ENCODE results near the gene ABHD12.

The ABHD12 gene

DNA sequence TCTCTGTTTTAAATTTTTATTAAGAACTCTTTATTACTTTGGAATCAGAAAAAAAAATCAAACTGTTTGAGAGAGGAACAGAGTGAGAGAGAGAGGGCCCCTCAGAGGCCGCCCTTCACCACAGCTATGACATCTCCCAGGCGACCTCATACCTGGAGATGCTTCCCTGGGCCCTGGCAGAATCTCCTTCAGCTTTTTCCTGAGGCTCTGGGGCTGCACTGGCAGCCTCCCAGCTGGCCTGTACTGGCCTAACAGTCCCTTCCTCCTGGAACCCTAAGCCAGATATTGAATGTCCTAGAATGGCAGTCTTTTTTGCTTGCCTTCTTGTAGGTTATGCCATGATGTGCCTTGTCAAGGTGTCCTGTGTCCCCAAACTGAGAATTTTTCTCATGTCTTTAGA lies 13.7 kb downstream of the ABHD12 start:
- no peaks in the 10 kb centered on the region for H3F3A ChIP-seq (ENCODE audit: insufficient read depth, low read length)
- no peaks in the 10 kb centered on the region for H3K9me2 ChIP-seq (ENCODE audit: low read depth, low read length)
- peaks cover 4% of the 10 kb centered on the region for H3K36me3 ChIP-seq (ENCODE audit: insufficient read depth, low read length)
- H3K27ac ChIP-seq (ENCODE audit: low read depth, low read length, poor library complexity, severe bottlenecking): no peak overlapping the region
- no peak overlapping the region for H3K4me3 ChIP-seq (ENCODE audit: low read depth, low read length, poor library complexity, severe bottlenecking)
- TF ChIP-seq, protein P1, sequence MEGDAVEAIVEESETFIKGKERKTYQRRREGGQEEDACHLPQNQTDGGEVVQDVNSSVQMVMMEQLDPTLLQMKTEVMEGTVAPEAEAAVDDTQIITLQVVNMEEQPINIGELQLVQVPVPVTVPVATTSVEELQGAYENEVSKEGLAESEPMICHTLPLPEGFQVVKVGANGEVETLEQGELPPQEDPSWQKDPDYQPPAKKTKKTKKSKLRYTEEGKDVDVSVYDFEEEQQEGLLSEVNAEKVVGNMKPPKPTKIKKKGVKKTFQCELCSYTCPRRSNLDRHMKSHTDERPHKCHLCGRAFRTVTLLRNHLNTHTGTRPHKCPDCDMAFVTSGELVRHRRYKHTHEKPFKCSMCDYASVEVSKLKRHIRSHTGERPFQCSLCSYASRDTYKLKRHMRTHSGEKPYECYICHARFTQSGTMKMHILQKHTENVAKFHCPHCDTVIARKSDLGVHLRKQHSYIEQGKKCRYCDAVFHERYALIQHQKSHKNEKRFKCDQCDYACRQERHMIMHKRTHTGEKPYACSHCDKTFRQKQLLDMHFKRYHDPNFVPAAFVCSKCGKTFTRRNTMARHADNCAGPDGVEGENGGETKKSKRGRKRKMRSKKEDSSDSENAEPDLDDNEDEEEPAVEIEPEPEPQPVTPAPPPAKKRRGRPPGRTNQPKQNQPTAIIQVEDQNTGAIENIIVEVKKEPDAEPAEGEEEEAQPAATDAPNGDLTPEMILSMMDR (IDR thresholded peaks at IDR 0.05; ENCODE audit: low read length): no peak
- TF ChIP-seq EZH2 (IDR thresholded peaks at IDR 0.05; ENCODE audit: borderline replicate concordance, low read length): no peak
- no peak overlapping the region for H3K9ac ChIP-seq (ENCODE audit: low read length)
- no peaks in the 10 kb centered on the region for H3K9me3 ChIP-seq (ENCODE audit: low read length)
- H3K27me3 ChIP-seq (ENCODE audit: insufficient read depth, low read length): no peaks in the 10 kb centered on the region
- H4K20me1 ChIP-seq (ENCODE audit: insufficient read depth, low read length): no peaks in the 10 kb centered on the region
- peaks cover 27% of the 10 kb centered on the region for H3K79me2 ChIP-seq (ENCODE audit: insufficient read depth, low read length)
- H3K4me2 ChIP-seq (ENCODE audit: low read length): no peak overlapping the region
- no peak overlapping the region for H2AFZ ChIP-seq (ENCODE audit: low read length)
- H3K4me1 ChIP-seq (ENCODE audit: insufficient read depth, low read length, severe bottlenecking): peaks cover 15% of the 10 kb centered on the region

DNA sequence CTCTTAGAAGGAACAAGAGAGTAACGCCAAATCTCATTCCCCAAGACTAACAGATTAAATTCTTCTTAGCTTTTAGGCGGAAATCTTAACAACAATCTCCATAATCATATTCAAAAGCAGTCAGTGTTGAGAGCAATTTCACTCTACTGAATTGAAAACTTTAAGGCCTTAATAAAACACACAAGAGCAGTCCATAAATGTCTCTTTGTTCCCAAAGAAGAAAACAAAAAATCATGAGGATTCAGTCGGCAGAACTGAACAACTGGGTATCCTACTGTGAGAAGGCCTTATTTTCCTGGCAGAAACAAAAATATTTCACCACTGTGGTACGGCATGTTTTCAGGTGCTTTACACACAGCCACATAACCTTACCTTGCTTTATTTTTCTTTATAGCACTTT lies 14.4 kb downstream of the ABHD12 start:
- no peaks in the 10 kb centered on the region for H4K20me1 ChIP-seq (ENCODE audit: insufficient read depth, low read length)
- H3K36me3 ChIP-seq (ENCODE audit: insufficient read depth, low read length): peaks cover 4% of the 10 kb centered on the region
- H3K9me2 ChIP-seq (ENCODE audit: low read depth, low read length): no peaks in the 10 kb centered on the region
- no peak overlapping the region for H3K9ac ChIP-seq (ENCODE audit: low read length)
- TF ChIP-seq, protein P1 (IDR thresholded peaks at IDR 0.05; ENCODE audit: low read length): no peak
- no peak for TF ChIP-seq EZH2 (IDR thresholded peaks at IDR 0.05; ENCODE audit: borderline replicate concordance, low read length)
- no peaks in the 10 kb centered on the region for H3K27me3 ChIP-seq (ENCODE audit: insufficient read depth, low read length)
- H3K27ac ChIP-seq (ENCODE audit: low read depth, low read length, poor library complexity, severe bottlenecking): no peak overlapping the region
- peaks cover 23% of the 10 kb centered on the region for H3K79me2 ChIP-seq (ENCODE audit: insufficient read depth, low read length)
- H3K9me3 ChIP-seq (ENCODE audit: low read length): no peaks in the 10 kb centered on the region
- H3K4me3 ChIP-seq (ENCODE audit: low read depth, low read length, poor library complexity, severe bottlenecking): no peak overlapping the region
- H3K4me2 ChIP-seq (ENCODE audit: low read length): no peak overlapping the region
- H3K4me1 ChIP-seq (ENCODE audit: insufficient read depth, low read length, severe bottlenecking): peaks cover 14% of the 10 kb centered on the region
- no peaks in the 10 kb centered on the region for H3F3A ChIP-seq (ENCODE audit: insufficient read depth, low read length)
- no peak overlapping the region for H2AFZ ChIP-seq (ENCODE audit: low read length)

DNA sequence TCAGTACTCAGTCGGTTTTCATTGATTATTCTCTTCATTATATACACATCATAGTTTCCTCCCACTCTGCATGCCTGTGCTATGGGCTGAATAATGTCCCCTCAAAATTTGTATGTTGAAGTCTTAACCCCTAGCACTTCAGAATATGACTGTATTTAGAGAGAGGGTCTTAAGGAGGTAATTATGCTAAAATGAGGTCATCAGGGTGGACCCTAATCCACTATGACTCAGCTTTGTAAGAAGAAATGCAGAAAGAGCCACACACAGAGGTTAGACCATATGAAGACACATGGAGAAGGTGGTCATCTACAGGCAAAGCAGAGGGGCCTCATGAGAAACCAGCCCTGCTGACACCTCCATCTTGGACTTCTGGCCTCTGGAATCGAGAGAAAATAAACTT lies 15.8 kb downstream of the ABHD12 start:
- Histone ChIP-seq H4K20me1 (ENCODE audit: insufficient read depth, low read length) (no peaks in the 10 kb centered on the region), H3K27me3 (ENCODE audit: insufficient read depth, low read length) (no peaks in the 10 kb centered on the region), H3K9me2 (ENCODE audit: low read depth, low read length) (no peaks in the 10 kb centered on the region), H3K4me3 (ENCODE audit: low read depth, low read length, poor library complexity, severe bottlenecking) (no peak overlapping the region), H3K9me3 (ENCODE audit: low read length) (no peaks in the 10 kb centered on the region), H2AFZ (ENCODE audit: low read length) (no peak overlapping the region), H3K27ac (ENCODE audit: low read depth, low read length, poor library complexity, severe bottlenecking) (no peak overlapping the region), H3K4me1 (ENCODE audit: insufficient read depth, low read length, severe bottlenecking) (peaks cover 13% of the 10 kb centered on the region), H3K36me3 (ENCODE audit: insufficient read depth, low read length) (peaks cover 1% of the 10 kb centered on the region), H3F3A (ENCODE audit: insufficient read depth, low read length) (no peaks in the 10 kb centered on the region), H3K4me2 (ENCODE audit: low read length) (no peak overlapping the region), H3K79me2 (ENCODE audit: insufficient read depth, low read length) (0 out of 2 replicates have a peak, but pooled peaks cover 10% of the 10 kb centered on the region), H3K9ac (ENCODE audit: low read length) (no peak overlapping the region)
- no peak for TF ChIP-seq EZH2 (IDR thresholded peaks at IDR 0.05; ENCODE audit: borderline replicate concordance, low read length)
- TF ChIP-seq, protein P1 (IDR thresholded peaks at IDR 0.05; ENCODE audit: low read length): no peak

Measured in OCI-LY1 (cell line).